HPDE6-E6E7 (cell line): ENCODE measurements around the gene NAGK.
"Not testable (repeated sequence)": the region's sequence is repeated elsewhere in the genome, so short reads cannot be mapped to it uniquely, and the experiment has no call there.

Experiments used
- DNase-seq: peaks from one replicate; pipeline ENCODE4 v3.0.0; 2011; ENCODE audit warnings: missing footprints; ENCODE audit errors: extremely low spot score

Gene NAGK

DNA sequence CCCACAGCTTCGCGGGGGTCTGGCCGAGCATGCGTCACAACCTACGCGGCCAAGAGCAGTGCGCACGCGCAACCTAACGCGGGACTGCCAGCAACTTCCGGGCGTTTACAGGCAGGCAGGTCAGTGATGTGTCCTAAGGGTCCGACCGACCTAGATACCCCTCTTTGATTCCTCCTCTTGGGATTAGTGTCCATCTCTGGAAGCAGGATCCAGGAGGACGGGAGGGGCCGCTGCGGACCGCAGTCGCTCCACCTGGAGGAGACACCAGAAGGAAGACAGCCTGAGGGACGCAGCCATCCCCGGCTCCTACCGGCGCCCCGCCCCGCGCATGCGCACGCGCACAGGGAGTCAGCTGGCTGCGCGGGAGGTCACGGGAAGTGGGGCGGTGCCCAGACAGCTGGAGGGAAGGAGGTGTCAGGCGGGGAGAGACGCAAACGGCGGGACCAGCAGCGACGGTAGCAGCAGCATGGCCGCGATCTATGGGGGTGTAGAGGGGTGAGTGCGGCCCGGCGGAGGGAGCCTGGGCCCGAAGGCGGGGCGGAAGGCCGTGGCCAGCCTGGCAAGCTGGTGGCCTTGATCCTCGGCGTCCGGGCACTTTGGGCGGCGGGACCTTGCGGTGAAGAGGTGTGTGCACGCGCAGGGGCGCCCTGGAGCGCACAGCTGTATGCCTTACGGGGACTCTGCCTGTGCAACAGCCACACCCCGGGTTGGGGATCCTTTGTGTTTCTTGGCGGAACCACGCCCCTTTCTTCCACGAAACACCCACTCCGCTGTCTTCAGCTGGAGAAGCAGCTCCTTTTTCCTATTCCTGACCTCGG lies at the start of gene NAGK:
Gene NAGK (plus strand): TSS at position 431 of the 818 bp plus-strand sequence. CDS start 36 bp downstream, at position 467.
- DNase-seq, result peak; percentile 98

- DNase-seq, result not testable (repeated sequence)
Observed at GRCh38 chr2:71019989-71020388, 48.5 kb upstream of the NAGK start.

- DNase-seq, result not testable (repeated sequence)
Observed at GRCh38 chr2:71021394-71021793, 47.1 kb upstream of the NAGK start.

GRCh38 chr2:71023553-71024243 lies 44.8 kb upstream of the NAGK start:
- not testable (repeated sequence) for DNase-seq

- not testable (repeated sequence) for DNase-seq
Observed at GRCh38 chr2:71036296-71036695, 32.2 kb upstream of the NAGK start.

- no peak for DNase-seq
Observed at GRCh38 chr2:71042287-71042686, 26.2 kb upstream of the NAGK start.

- DNase-seq, result no peak
Observed at GRCh38 chr2:71043531-71044407, 24.7 kb upstream of the NAGK start.

DNA sequence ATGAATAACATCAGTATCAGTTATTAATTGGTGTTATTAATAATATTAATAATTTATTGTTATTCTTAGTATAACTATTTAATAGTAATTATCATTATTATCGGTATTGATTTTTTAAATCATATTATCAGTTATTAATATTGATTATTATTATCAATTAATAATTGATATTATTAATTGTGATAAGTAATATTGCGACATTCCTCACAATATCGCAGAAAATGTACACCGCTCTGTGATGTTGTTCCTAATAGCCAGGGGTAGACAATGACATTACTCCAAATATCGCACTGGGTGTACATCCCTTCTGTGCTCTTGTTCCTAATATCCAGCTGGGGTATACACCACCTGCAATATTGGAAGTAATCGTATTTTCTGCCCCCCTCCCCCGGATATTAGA lies 23.3 kb upstream of the NAGK start:
- no peak for DNase-seq

GRCh38 chr2:71045865-71046548 lies 22.4 kb upstream of the NAGK start:
- DNase-seq, result no peak

DNA sequence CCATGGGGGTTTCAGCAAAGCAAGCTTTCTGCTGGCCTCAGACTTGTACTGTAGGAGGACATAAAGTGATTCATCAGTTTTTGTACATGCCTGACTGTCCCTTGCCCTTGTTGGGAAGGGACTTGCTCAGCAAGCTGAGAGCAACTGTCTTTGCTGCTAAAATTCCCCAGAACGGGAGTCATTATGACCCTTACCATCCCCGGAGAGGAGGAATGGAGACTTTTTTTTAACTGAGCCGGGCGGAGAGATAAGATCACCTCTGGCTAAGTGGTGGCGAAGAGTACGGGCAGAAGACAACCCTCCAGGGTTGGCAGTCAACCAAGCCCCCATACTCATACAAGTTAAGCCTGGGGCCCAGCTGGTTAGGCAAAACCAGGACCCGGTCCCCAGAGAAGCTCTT lies 20.4 kb upstream of the NAGK start:
- no peak for DNase-seq

DNA sequence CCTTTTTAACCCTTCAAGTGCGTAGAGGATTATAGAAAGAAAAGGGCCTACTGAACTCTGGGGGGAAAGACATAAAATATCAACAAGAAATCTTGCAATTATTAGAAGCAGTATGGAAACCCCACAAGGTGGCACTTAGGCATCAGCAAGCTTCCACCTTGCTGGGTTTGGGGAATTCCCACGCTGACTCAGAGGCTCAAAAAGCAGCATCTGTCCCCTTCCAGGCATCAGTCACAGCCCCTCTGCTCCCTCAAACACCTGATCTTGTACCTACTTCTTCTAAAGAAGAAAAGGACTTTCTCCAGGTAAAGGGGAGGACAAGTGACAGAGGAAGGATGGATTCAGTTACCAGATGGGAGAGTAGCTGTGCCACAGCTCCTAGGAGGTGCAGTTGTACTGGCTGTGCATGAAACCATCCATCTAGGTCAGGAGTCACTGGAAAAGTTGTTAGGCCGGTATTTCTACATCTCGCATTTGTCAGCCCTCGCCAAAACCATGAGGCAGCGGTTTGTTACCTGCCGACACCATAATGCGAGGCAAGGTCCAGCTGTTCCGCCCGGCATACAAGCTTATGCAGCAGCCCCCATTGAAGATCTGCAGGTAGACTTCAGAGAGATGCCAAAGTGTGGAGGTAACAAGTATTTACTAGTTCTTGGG lies 18.6 kb upstream of the NAGK start:
- DNase-seq, result not testable (repeated sequence)

- not testable (repeated sequence) for DNase-seq
Observed at GRCh38 chr2:71055206-71055740, 13.2 kb upstream of the NAGK start.

DNA sequence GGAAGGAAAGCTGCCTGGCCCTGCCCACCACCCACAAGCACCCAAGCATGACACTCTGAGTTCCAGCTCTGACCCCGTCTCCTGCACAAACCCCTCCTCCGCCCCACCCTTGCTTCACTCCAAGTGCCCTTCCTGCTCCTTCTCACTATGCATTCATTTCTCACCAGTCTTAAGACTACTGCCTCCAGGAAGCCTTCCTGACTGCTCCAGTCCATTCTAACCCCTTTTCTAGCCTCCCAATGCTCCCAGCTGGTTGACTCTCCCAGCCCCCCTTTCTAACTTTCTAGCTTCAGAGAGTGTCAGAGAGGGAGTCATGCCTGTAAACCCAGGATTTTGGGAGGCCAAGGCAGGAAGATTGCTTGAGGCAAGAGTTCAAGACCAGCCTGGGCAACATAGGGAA lies 8.2 kb upstream of the NAGK start:
- DNase-seq, result no peak

DNA sequence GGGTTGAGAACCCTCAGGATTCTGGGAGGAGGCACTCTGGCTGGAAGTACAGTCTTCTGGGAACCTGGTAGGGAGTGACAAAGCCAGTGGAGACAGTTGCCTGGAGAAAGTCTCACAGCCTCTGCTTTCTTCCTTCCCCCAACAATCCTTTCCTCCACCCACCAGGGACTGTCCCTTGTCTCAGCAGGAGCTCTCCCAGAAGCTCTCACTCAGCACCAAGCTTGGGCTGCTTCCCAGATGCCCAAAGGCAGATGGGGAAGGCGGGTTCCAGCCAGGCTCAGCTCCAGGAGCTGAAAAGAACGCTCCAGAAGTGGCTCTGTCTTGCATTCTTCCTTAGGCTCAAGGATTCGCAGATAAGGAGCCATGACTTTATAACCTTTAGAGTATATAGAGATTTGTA lies 7.6 kb upstream of the NAGK start:
- DNase-seq, result no peak

- DNase-seq, result no peak
Observed at GRCh38 chr2:71063216-71063615, 5.2 kb upstream of the NAGK start.

DNA sequence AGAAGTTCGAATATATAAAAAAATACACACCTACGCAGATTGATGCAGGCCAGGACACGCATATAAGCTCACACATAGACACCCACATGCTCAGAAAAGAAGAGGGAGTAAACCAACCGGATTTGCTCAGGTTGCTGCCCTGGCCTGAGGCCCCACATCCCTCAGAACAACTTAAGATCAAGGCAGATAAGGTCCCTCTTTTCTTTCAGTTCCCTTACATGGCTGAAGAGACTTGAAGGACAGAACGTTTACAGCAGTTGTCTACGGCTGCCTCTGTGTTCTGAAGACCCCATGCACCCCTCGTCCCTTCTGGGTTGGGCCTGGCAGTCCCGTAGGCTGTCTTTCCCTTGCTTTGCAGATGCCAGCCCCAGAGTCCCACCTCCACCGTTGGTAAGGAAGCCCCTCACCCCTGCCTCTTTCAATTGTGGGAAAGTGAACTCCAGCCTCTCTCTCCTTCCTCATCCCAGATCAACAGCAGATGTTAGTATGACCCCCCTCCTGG lies 4.3 kb upstream of the NAGK start:
- peak; percentile 64 for DNase-seq

- no peak for DNase-seq
Observed at GRCh38 chr2:71064754-71065621, 3.5 kb upstream of the NAGK start.

GRCh38 chr2:71066856-71067255 lies 1.6 kb upstream of the NAGK start:
- no peak for DNase-seq

- DNase-seq, result no peak
Observed at GRCh38 chr2:71067567-71068217, 756 bp upstream of the NAGK start.
